Stimulated activated CD8-positive, alpha-beta memory T cell treated with anti-CD3 and anti-CD28 coated beads, Interleukin-15, amount 100 ng/mL, for 4 hours (primary cell): ENCODE data around the gene TMEM191C.
"Not testable (repeated sequence)": the region's sequence is repeated elsewhere in the genome, so short reads cannot be mapped to it uniquely, and the experiment has no call there.

Experiments used
- DNase-seq, 2 donors: peaks; one replicate each; pipeline ENCODE4 v3.0.0-alpha.2; 2020; ENCODE audit warnings: low read depth in 2 of 2

Gene TMEM191C

GRCh38 chr22:21446128-21446826, 20.9 kb upstream of the TMEM191C start:
- DNase-seq = no peak

- no peak for DNase-seq
Observed at GRCh38 chr22:21446827-21447690, 20.1 kb upstream of the TMEM191C start.

- no peak for DNase-seq
Observed at GRCh38 chr22:21447694-21448402, 19.3 kb upstream of the TMEM191C start.

GRCh38 chr22:21448627-21449416, 18.4 kb upstream of the TMEM191C start:
- DNase-seq = no peak

- DNase-seq = no peak
Observed at GRCh38 chr22:21449531-21450319, 17.5 kb upstream of the TMEM191C start.

GRCh38 chr22:21450320-21450831, 16.8 kb upstream of the TMEM191C start:
- DNase-seq = no peak

- DNase-seq = no peak
Observed at GRCh38 chr22:21450858-21451353, 16.3 kb upstream of the TMEM191C start.

- DNase-seq = no peak
Observed at GRCh38 chr22:21451545-21452520, 15.4 kb upstream of the TMEM191C start.

- DNase-seq = not testable (repeated sequence)
Observed at GRCh38 chr22:21452666-21453065, 14.5 kb upstream of the TMEM191C start.

- DNase-seq = not testable (repeated sequence)
Observed at GRCh38 chr22:21454998-21455333, 12.2 kb upstream of the TMEM191C start.

- no peak for DNase-seq
Observed at GRCh38 chr22:21455334-21456089, 11.7 kb upstream of the TMEM191C start.

- DNase-seq = no peak
Observed at GRCh38 chr22:21457023-21457787, 10.0 kb upstream of the TMEM191C start.

GRCh38 chr22:21462672-21463071, 4.5 kb upstream of the TMEM191C start:
- not testable (repeated sequence) for DNase-seq

GRCh38 chr22:21468194-21469096, 1.3 kb downstream of the TMEM191C start:
- peak; percentile 68 to 90 for DNase-seq

GRCh38 chr22:21469097-21469994, 2.2 kb downstream of the TMEM191C start:
- not testable (repeated sequence) for DNase-seq

- DNase-seq = not testable (repeated sequence)
Observed at GRCh38 chr22:21472984-21473383, 5.8 kb downstream of the TMEM191C start.
